Frontal cortex (tissue), 4 donors: Measurements from ENCODE around the gene SYP. TPM values are rescaled to one million over a fixed set of nuclear protein-coding genes. Genes with fewer than 3 reads are reported as not detected.

Experiments
- DNase-seq, 2 donors: peaks; one replicate each; pipeline ENCODE4 v3.0.0; 2012; ENCODE audit warnings: low spot score in 2 of 2
- FAIRE-seq: peaks from 2 replicates; lab custom pipeline; 2012; peaks lifted over from hg19 to GRCh38; lab: Jason Lieb, UNC
- total RNA-seq: library from RNA; depleted of rRNA; stranded (reverse); fragments of >200 nt; gene quantifications from one replicate; pipeline ENCODE4 v1.2.3, GENCODE V29; 2014
- donor health status: control.
- donor health status: control.
- donor health status: control.

SYP gene
- total RNA-seq = 151 TPM

- FAIRE-seq (no peak), DNase-seq (peak; percentile 87 to 89)
Observed at GRCh38 chrX:49199906-49200771, at the start of gene SYP. Gene SYP (minus strand): TSS chrX:49200193. CDS start chrX:49200186, 7 bp downstream.

DNA sequence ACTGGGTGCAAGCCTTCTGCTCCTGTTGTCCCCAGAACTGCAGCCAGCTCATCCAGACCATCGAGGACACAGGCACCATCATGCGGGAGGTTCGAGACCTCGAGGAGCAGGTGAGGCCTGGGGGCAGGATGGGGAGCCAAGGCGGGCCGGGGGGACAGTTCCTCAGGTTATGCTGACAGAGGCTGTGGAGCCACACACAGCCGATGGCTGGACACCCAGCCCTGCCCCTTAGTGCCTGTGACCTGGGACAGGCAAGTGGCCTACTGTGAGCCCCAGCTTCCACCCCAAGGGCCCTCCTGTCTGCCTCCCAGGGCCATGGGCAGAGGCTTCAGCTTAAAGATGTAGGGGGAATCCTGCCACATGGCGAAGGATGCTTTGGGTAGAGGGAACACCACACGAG lies 49.6 kb upstream of the SYP start:
- DNase-seq (no peak), FAIRE-seq (no peak)

DNA sequence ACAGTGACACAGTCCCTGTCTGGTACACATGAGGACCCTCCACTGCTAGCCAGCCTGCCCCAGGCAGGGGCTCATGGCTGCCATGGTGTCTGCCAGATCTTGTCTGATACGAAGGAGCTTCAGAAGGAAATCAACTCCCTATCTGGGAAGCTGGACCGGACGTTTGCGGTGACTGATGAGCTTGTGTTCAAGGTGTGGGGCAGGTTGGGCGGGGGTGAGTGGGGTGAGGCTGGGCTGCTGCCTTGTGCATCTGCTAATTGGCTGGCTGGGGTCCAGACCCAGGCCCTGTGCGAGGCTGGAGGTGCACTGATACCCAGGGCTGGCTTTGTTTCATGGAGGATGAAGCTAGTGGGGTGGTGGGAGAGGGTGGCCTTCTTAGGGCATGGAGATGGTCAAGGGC lies 49.1 kb upstream of the SYP start:
- no peak for FAIRE-seq

GRCh38 chrX:49247916-49248811 lies 48.2 kb upstream of the SYP start:
- no peak for DNase-seq
- FAIRE-seq = no peak

More for the DNA sequence above, 49.1 kb upstream of the SYP start:
- DNase-seq = no peak

DNA sequence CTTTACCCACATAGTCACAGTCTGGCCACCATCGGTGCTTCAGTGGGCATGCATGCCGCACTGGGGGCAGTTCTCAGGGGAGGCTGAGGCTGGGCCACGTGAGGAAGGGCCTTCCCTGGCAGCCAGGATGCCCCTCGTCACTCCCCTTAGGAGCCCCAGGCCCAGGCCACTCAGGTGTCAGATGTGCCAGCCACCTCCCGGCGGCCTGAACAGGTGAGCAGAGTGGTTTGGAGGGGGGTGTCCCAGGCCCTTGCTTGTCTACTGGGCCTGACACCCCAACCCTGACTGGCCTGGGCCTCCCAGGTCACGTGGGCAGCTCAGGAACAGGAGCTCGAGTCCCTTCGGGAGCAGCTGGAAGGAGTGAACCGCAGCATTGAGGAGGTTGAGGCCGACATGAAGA lies 47.4 kb upstream of the SYP start:
- FAIRE-seq (no peak), DNase-seq (no peak)

GRCh38 chrX:49246541-49246940 lies 46.5 kb upstream of the SYP start:
- DNase-seq = no peak
- FAIRE-seq = no peak

DNA sequence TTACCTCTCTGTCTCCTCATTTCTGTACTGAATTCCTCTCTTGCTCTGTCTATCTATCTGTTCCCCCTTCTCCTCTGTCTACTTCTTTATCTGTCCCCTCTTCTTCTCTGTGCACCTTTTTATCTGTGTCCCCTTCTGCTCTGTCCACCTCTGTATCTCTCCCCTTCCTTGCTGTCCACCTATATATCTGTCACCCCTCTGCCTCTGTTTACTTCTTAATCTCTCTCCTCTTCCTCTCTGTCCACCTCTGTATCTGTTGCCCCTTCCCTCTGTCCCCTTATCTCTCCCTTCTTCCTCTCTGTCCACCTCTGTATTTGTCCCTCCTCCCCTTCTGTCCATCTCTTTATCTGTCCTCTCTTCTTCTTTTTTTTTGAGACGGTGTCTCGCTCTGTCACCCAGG lies 44.2 kb upstream of the SYP start:
- DNase-seq (no peak), FAIRE-seq (no peak)

DNA sequence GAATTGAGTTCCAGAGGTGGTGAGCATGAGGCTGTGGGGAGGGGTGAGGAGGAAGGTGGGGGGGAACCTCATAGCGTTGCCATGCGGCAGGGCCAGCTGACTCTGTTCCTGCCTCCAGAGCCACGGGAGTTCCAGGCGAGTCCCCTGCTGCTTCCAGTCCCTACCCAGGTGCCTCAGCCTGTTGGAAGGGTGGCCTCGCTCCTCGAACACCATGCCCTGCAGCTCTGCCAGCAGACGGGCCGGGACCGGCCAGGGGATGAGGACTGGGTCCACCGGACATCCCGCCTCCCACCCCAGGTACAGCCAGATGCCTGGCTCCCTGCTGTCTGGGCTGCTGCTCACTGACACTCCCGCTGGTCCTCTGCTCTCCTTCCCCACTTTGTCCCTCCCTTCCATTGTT lies 43.2 kb upstream of the SYP start:
- DNase-seq (no peak), FAIRE-seq (no peak)

GRCh38 chrX:49242545-49243066 lies 42.6 kb upstream of the SYP start:
- DNase-seq = no peak
- no peak for FAIRE-seq

- DNase-seq = no peak
- FAIRE-seq = no peak
Observed at GRCh38 chrX:49238735-49239134, 38.7 kb upstream of the SYP start.

DNA sequence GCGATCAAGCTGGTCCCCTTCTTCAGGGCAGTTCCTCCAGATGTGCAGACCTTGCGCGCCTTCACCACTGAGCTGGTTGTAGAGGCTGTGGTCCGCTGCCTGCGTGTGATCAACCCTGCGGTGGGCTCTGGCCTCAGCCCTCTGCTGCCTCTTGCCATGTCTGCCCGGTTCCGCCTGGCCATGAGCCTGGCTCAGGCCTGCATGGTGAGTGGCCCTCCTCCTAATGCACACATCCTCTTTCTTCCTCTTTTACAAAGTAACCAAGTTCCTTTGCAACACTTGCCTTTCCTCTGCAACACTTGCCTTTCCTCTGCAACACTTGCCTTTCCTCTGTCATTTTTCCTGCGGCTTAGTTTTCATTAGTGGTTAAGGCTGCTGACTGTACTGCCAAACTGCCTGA lies 37.1 kb upstream of the SYP start:
- FAIRE-seq (no peak), DNase-seq (no peak)

- DNase-seq (no peak), FAIRE-seq (no peak)
Observed at GRCh38 chrX:49233887-49234555, 34.0 kb upstream of the SYP start.

DNA sequence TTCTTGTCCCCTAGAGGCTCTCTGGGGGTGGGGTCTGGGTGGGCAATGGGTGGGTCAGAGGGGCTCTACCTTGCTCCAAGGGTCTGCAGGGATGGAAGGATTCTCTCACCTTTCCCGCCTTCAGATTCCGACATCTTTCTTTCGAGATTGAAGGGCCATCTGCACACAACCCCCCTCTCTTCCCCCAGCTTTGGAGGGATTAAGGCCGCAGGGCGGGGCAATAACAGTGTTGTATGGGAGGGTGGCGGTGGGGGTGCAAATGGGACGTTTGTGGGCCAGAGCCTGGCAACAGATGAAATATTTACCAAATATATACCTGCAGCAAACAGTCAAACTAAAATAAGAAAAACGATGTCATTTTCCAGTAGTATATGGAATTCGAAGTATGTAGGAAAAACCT lies 33.2 kb upstream of the SYP start, which contains the start of gene CACNA1F:
TSS of gene CACNA1F (minus strand) at position 165 of the 400 bp plus-strand sequence. CDS start at position 134, 31 bp downstream.
- FAIRE-seq = no peak

GRCh38 chrX:49232525-49232924 lies 32.5 kb upstream of the SYP start:
- no peak for DNase-seq
- FAIRE-seq = no peak

More for the DNA sequence above, 33.2 kb upstream of the SYP start, which contains the start of gene CACNA1F:
- no peak for DNase-seq

DNA sequence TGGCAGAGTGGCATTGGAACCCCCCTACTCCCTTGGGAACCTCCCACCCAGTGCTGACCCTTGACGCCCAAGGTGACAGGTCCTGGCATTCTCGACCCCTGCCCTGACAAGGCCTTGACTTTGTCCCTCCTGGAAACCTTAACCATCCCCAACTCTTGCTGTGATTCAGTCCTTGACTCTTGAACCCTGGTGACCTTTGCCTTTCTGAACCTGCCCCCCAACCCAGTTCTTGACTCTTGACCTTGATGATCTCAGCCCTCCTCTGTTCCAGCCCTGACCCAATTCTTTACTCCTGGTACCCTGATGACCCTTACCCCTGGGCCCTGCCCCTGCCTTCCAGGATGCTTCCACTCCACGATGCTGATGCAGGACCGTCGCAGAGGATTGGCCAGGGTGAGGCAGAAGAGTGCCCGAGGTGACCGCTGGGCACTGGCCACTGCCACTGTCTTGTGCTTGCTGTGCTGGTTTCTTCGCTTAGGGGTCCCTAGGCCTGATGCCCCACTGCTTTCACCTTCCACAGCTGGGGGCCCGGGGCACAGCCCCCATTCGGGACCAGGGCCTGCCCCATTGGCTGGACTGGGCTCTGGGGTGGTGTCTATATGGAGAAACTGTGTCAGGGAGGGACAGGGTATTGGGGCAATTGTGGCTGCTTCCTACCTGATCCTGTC lies 31.5 kb upstream of the SYP start:
- no peak for FAIRE-seq
- no peak for DNase-seq

DNA sequence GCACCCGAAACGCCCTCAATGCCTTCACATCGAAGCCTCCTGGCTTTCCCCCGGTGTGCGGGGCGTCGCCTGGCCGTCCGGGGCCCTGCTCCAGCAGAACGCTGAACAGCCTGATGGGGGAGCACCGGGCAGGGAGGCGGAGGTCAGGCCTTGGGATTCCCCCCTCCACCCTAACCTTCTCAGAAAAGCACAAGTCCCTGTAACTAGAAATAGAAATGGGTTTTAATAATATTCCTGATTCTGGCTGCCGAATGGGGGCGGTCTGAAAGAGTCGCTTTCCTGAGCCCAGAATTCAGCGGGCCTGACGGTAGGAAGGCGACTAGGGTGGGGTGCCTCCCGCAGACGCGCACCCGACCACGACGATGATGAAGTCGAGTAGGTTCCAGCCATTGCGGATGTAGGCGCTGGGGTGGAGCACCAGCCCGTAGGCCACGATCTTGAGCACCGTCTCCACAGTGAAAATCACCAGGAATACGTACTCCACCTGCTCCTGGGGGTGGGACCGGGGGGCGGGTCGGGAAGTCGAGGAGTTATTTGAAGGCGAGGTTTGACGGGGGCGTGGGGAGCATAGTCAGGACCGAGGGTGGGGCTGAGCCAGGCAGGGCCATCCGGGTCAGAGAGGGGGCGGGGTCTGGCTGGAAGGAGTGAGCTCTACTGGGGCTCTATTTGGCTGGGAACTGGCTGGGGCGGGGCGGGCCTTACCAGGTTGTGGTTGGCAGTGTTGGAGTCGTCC lies 30.7 kb upstream of the SYP start:
- FAIRE-seq (no peak), DNase-seq (peak in 1 of 2 donors; percentile 29)

DNA sequence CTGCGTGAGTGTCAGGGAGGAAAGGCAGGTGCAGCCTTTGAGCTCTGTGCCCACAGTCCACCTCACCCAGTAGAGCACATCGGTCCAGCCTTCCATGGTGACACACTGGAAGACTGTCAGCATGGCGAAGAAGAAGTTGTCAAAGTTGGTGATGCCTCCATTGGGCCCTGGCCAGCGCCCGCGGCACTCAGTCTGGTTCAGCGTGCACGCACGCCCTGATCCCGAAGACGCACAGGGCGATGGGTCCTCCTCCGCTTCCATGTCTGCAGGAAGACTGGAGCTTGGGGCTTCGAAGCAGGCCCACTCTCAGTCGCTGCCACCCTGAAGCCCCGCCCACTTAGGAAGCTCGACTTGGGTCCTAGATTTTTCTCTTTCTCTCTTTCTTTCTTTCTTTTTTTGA lies 28.2 kb upstream of the SYP start:
- FAIRE-seq = no peak
- DNase-seq = no peak

- FAIRE-seq = no peak
- no peak for DNase-seq
Observed at GRCh38 chrX:49227726-49228125, 27.7 kb upstream of the SYP start.

DNA sequence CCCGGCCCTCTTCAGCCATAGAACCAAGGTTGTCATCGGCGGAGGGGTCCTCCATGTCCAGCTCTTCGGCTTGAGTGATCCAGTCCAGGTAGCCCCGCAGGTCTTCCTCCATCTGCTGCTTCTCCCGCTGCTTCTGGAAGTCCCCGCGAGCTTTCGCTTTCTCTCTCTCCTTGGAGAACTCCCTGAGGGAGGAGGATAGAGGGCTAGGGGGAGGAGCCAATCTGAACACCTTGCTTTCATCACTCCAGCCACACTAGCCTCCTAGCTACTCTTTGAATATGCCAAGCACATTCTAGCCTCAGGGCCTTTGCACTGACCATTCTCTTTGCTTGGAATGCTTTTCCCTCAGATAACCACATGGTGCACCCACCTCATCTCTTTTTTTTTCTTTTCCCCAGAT lies 27.0 kb upstream of the SYP start:
- DNase-seq (no peak), FAIRE-seq (no peak)
